HepG2 (cell line): Measurements from ENCODE around the gene DPF1. TPM values are rescaled to one million over a fixed set of nuclear protein-coding genes. Genes with fewer than 3 reads are reported as not detected.

Source experiments
- AKAP8 ChIP-seq: sonication (generic); formaldehyde crosslinking; IDR thresholded peaks from 2 replicates; pipeline ENCODE4 v1.5.1; 2020; ENCODE audit warnings: mild to moderate bottlenecking, missing genetic modification reagents
- ARNTL ChIP-seq: sonication (generic); formaldehyde crosslinking; IDR thresholded peaks from 2 replicates; pipeline ENCODE4 v1.4.0; 2020; ENCODE audit warnings: mild to moderate bottlenecking, missing genetic modification reagents
- FOXA3 ChIP-seq: IDR thresholded peaks from 2 replicates; pipeline ENCODE4 v1.6.1; 2016; ENCODE audit warnings: missing genetic modification reagents, missing compliant biosample characterization
- GLMP ChIP-seq: sonication (generic); formaldehyde crosslinking; IDR thresholded peaks from 2 replicates; pipeline ENCODE4 v1.9.0; 2021; ENCODE audit warnings: missing genetic modification reagents, mild to moderate bottlenecking, borderline replicate concordance
- IRF9 ChIP-seq: sonication (generic); formaldehyde crosslinking; IDR thresholded peaks from 2 replicates; pipeline ENCODE4 v1.8.0; 2022; ENCODE audit warnings: missing genetic modification reagents, mild to moderate bottlenecking, borderline replicate concordance
- MATR3 ChIP-seq: sonication (generic); formaldehyde crosslinking; IDR thresholded peaks from 2 replicates; pipeline ENCODE4 v1.4.0; 2020; ENCODE audit warnings: missing genetic modification reagents
- RBFOX2 ChIP-seq: fragments of 200-400 bp; formaldehyde crosslinking; IDR thresholded peaks from 2 replicates; pipeline ENCODE4 v1.6.1; 2017; ENCODE audit warnings: low read depth, mild to moderate bottlenecking, low read length
- RNF2 ChIP-seq: fragments of 450-650 bp; conservative IDR thresholded peaks from 2 replicates; pipeline ENCODE4 v1.6.1; 2016; ENCODE audit warnings: low read depth
- SMAD1 ChIP-seq: sonication (generic); formaldehyde crosslinking; IDR thresholded peaks from 2 replicates; pipeline ENCODE4 v1.4.0; 2020; ENCODE audit warnings: missing genetic modification reagents, low read depth, mild to moderate bottlenecking, borderline replicate concordance
- UBTF ChIP-seq: sonication (generic); formaldehyde crosslinking; IDR thresholded peaks from 2 replicates; pipeline ENCODE4 v1.4.0; 2020; ENCODE audit warnings: mild to moderate bottlenecking, missing genetic modification reagents
- ZNF510 ChIP-seq: sonication (generic); formaldehyde crosslinking; IDR thresholded peaks from 2 replicates; pipeline ENCODE4 v1.4.0; 2020; ENCODE audit warnings: low read depth, mild to moderate bottlenecking, missing genetic modification reagents
- ZNF576 ChIP-seq: sonication (generic); formaldehyde crosslinking; IDR thresholded peaks from 2 replicates; pipeline ENCODE4 v1.4.0; 2020; ENCODE audit warnings: mild to moderate bottlenecking, missing genetic modification reagents
- ZNF746 ChIP-seq: sonication (generic); formaldehyde crosslinking; IDR thresholded peaks from 2 replicates; pipeline ENCODE4 v1.8.0; 2022; ENCODE audit warnings: mild to moderate bottlenecking, missing genetic modification reagents
- ZUFSP ChIP-seq: sonication (generic); formaldehyde crosslinking; IDR thresholded peaks from 2 replicates; pipeline ENCODE4 v1.9.0; 2021; ENCODE audit warnings: missing genetic modification reagents, mild to moderate bottlenecking, borderline replicate concordance
- polyA plus RNA-seq, 8 experiments: library from polyadenylated mRNA; depleted of rRNA in 3 of 8; stranded (reverse) in 7 of 8; unstranded in 1 of 8; fragments of >200 nt; fragmentation: Illumina TruSeq in 4 of 8; extraction: Trizol in 4 of 8; gene quantifications; 2 replicates each; pipeline versions ENCODE4 v1.2.1 to v1.2.3, GENCODE V29; 2011 to 2016; ENCODE audit warnings: low read depth in 4 of 8, missing spikeins in 1 of 8, mixed read lengths in 1 of 8; ENCODE audit not compliant: insufficient read depth in 1 of 8
- total RNA-seq, 5 experiments: library from RNA; depleted of rRNA; stranded (reverse); fragments of >200 nt; fragmentation: Illumina TruSeq; extraction: Trizol; gene quantifications; 2 replicates each; pipeline ENCODE4 v1.2.3, GENCODE V29; 2016; ENCODE audit warnings: low read depth in 1 of 5
- TF ChIP-seq, protein P1 (sequence below): sonication (generic); formaldehyde crosslinking; IDR thresholded peaks from 2 replicates; pipeline ENCODE4 v1.5.1; 2020; ENCODE audit warnings: missing genetic modification reagents, mild to moderate bottlenecking, borderline replicate concordance
- TF ChIP-seq, protein P2 (sequence below): sonication (generic); formaldehyde crosslinking; IDR thresholded peaks from 2 replicates; pipeline ENCODE4 v1.5.1; 2020; ENCODE audit warnings: mild to moderate bottlenecking, moderate library complexity, missing genetic modification reagents

The DPF1 gene
- total and polyA plus RNA-seq, 2 of the 13 experiments (the other 11 are each of a cell fraction or from before 2014, with no cell fraction given): 1.0 to 3.2 TPM

GRCh38 chr19:38224014-38224862, at the start of gene DPF1 (continued):
- TF ChIP-seq RBFOX2: peak; percentile 45; the same call in 1 of the 2 replicates
- peak; percentile 36; the same call in 1 of the 2 replicates for TF ChIP-seq IRF9
- TF ChIP-seq SMAD1: peak; percentile 38; the same call in 1 of the 2 replicates
- no peak for TF ChIP-seq ZNF576
- peak; percentile 31; the same call in 1 of the 2 replicates for TF ChIP-seq FOXA3 (CRISPR knock-in tag)
- TF ChIP-seq, protein P1, sequence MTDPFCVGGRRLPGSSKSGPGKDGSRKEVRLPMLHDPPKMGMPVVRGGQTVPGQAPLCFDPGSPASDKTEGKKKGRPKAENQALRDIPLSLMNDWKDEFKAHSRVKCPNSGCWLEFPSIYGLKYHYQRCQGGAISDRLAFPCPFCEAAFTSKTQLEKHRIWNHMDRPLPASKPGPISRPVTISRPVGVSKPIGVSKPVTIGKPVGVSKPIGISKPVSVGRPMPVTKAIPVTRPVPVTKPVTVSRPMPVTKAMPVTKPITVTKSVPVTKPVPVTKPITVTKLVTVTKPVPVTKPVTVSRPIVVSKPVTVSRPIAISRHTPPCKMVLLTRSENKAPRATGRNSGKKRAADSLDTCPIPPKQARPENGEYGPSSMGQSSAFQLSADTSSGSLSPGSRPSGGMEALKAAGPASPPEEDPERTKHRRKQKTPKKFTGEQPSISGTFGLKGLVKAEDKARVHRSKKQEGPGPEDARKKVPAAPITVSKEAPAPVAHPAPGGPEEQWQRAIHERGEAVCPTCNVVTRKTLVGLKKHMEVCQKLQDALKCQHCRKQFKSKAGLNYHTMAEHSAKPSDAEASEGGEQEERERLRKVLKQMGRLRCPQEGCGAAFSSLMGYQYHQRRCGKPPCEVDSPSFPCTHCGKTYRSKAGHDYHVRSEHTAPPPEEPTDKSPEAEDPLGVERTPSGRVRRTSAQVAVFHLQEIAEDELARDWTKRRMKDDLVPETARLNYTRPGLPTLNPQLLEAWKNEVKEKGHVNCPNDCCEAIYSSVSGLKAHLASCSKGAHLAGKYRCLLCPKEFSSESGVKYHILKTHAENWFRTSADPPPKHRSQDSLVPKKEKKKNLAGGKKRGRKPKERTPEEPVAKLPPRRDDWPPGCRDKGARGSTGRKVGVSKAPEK (CRISPR knock-in tag): no peak
- TF ChIP-seq ZUFSP (CRISPR knock-in tag): no peak
- TF ChIP-seq RNF2: 0 out of 2 replicates have a peak, but pooled peaks have one; percentile 43
- TF ChIP-seq, protein P2, sequence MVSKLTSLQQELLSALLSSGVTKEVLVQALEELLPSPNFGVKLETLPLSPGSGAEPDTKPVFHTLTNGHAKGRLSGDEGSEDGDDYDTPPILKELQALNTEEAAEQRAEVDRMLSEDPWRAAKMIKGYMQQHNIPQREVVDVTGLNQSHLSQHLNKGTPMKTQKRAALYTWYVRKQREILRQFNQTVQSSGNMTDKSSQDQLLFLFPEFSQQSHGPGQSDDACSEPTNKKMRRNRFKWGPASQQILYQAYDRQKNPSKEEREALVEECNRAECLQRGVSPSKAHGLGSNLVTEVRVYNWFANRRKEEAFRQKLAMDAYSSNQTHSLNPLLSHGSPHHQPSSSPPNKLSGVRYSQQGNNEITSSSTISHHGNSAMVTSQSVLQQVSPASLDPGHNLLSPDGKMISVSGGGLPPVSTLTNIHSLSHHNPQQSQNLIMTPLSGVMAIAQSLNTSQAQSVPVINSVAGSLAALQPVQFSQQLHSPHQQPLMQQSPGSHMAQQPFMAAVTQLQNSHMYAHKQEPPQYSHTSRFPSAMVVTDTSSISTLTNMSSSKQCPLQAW (CRISPR knock-in tag): no peak
- TF ChIP-seq MATR3 (CRISPR knock-in tag): no peak
- TF ChIP-seq AKAP8 (CRISPR knock-in tag): no peak
- TF ChIP-seq GLMP (CRISPR knock-in tag): no peak
- TF ChIP-seq UBTF (CRISPR knock-in tag): no peak
- no peak for TF ChIP-seq ZNF746 (CRISPR knock-in tag)
- TF ChIP-seq ZNF510 (CRISPR knock-in tag): no peak
- TF ChIP-seq ARNTL (CRISPR knock-in tag): no peak
